H9 (cell line): ENCODE results near the gene ADI1. TPM values are rescaled to one million over a fixed set of nuclear protein-coding genes. Genes with fewer than 3 reads are reported as not detected.

Source experiments
- DNase-seq: peaks from one replicate; pipeline ENCODE4 v3.0.0-alpha.2; 2017
- H2AFZ ChIP-seq: one replicate; pipeline ENCODE4 v1.6.1; 2013; ENCODE audit warnings: mild to moderate bottlenecking, low read length, control low read depth, moderate library complexity
- H2AK5ac ChIP-seq: 2 replicates; pipeline ENCODE4 v1.6.1; 2013; ENCODE audit warnings: low read length, control low read depth, mixed read lengths; ENCODE audit not compliant: insufficient read length
- H2BK120ac ChIP-seq: one replicate; pipeline ENCODE4 v1.6.1; 2013; ENCODE audit warnings: low read depth, mild to moderate bottlenecking, low read length, control low read depth, inconsistent platforms; ENCODE audit not compliant: poor library complexity, severe bottlenecking
- H2BK12ac ChIP-seq: 2 replicates; pipeline ENCODE4 v1.6.1; 2013; ENCODE audit warnings: low read length, control low read depth, mixed read lengths, low read depth; ENCODE audit not compliant: insufficient read length
- H2BK15ac ChIP-seq: 2 replicates; pipeline ENCODE4 v1.6.1; 2013; ENCODE audit warnings: low read depth, low read length, control low read depth
- H2BK20ac ChIP-seq: one replicate; pipeline ENCODE4 v1.6.1; 2013; ENCODE audit warnings: low read depth, mild to moderate bottlenecking, low read length, control low read depth, inconsistent platforms; ENCODE audit not compliant: poor library complexity, severe bottlenecking
- H2BK5ac ChIP-seq: 2 replicates; pipeline ENCODE4 v1.6.1; 2013; ENCODE audit warnings: low read length, control low read depth, mixed read lengths; ENCODE audit not compliant: insufficient read length
- H3K14ac ChIP-seq: 2 replicates; pipeline ENCODE4 v1.6.1; 2013; ENCODE audit warnings: low read length, control low read depth; ENCODE audit not compliant: insufficient read depth
- H3K18ac ChIP-seq: 2 replicates; pipeline ENCODE4 v1.6.1; 2013; ENCODE audit warnings: low read depth, mild to moderate bottlenecking, mixed read lengths, low read length, control low read depth; ENCODE audit not compliant: insufficient read length
- H3K23ac ChIP-seq: 2 replicates; pipeline ENCODE4 v1.6.1; 2013; ENCODE audit warnings: low read length, control low read depth, mixed read lengths, low read depth; ENCODE audit not compliant: insufficient read length
- H3K23me2 ChIP-seq: 2 replicates; pipeline ENCODE4 v1.6.1; 2013; ENCODE audit warnings: low read depth, mild to moderate bottlenecking, mixed read lengths, low read length, control low read depth; ENCODE audit not compliant: insufficient read length, poor library complexity, severe bottlenecking
- H3K27ac ChIP-seq: 2 replicates; pipeline ENCODE4 v1.5.1; 2013; ENCODE audit warnings: low read length, control low read depth, mixed read lengths, low read depth; ENCODE audit not compliant: insufficient read length
- H3K27me3 ChIP-seq: 2 replicates; pipeline ENCODE4 v1.6.1; 2013; ENCODE audit warnings: low read length, control low read depth, inconsistent platforms; ENCODE audit not compliant: insufficient read depth
- H3K4ac ChIP-seq: 2 replicates; pipeline ENCODE4 v1.6.1; 2013; ENCODE audit warnings: low read depth, mild to moderate bottlenecking, control low read depth, inconsistent platforms, low read length, moderate library complexity
- H3K4me1 ChIP-seq: 2 replicates; pipeline ENCODE4 v1.6.1; 2013; ENCODE audit warnings: low read length, control low read depth, inconsistent platforms; ENCODE audit not compliant: insufficient read depth
- H3K4me2 ChIP-seq: 2 replicates; pipeline ENCODE4 v1.6.1; 2013; ENCODE audit warnings: low read length, control low read depth, mixed read lengths; ENCODE audit not compliant: insufficient read length, insufficient read depth
- H3K56ac ChIP-seq: 2 replicates; pipeline ENCODE4 v1.6.1; 2013; ENCODE audit warnings: low read depth, mild to moderate bottlenecking, mixed read lengths, low read length, control low read depth; ENCODE audit not compliant: insufficient read length
- H3K79me1 ChIP-seq: 2 replicates; pipeline ENCODE4 v1.6.1; 2013; ENCODE audit warnings: low read depth, mild to moderate bottlenecking, moderate library complexity, low read length, control low read depth, inconsistent platforms; ENCODE audit not compliant: insufficient read depth, poor library complexity, severe bottlenecking
- H3K79me2 ChIP-seq: 2 replicates; pipeline ENCODE4 v1.6.1; 2013; ENCODE audit warnings: low read length, control low read depth, inconsistent platforms; ENCODE audit not compliant: insufficient read depth
- H3K9ac ChIP-seq: 2 replicates; pipeline ENCODE4 v1.6.1; 2013; ENCODE audit warnings: low read length, control low read depth, mixed read lengths; ENCODE audit not compliant: insufficient read length; ENCODE audit errors: extremely low read depth
- H3K9me3 ChIP-seq: one replicate; pipeline ENCODE4 v1.6.1; 2013; ENCODE audit warnings: low read depth, low read length, inconsistent platforms; ENCODE audit not compliant: control insufficient read depth
- H3T11ph ChIP-seq: one replicate; pipeline ENCODE4 v1.6.1; 2013; ENCODE audit warnings: mild to moderate bottlenecking, low read length, control low read depth, inconsistent platforms
- H4K20me1 ChIP-seq: one replicate; pipeline ENCODE4 v1.6.1; 2013; ENCODE audit not compliant: control insufficient read depth, insufficient read length, insufficient read depth
- H4K5ac ChIP-seq: 2 replicates; pipeline ENCODE4 v1.6.1; 2013; ENCODE audit warnings: low read depth, mild to moderate bottlenecking, mixed read lengths, low read length, control low read depth; ENCODE audit not compliant: insufficient read length
- H4K8ac ChIP-seq: replicated peaks from 2 replicates; pipeline ENCODE4 v1.6.1; 2013; ENCODE audit warnings: low read length, control low read depth, mixed read lengths, low read depth; ENCODE audit not compliant: insufficient read length
- H4K91ac ChIP-seq: 2 replicates; pipeline ENCODE4 v1.6.1; 2013; ENCODE audit warnings: low read depth, mild to moderate bottlenecking, moderate library complexity, mixed read lengths, low read length, control low read depth; ENCODE audit not compliant: insufficient read length
- H3K27ac Mint-ChIP-seq, 3 experiments: 2 replicates in 2 of 3; 3 replicates in 1 of 3; pipeline ENCODE4 v1.8.0; 2020 to 2021; ENCODE audit warnings: mixed read lengths in 3 of 3, mild to moderate bottlenecking in 1 of 3, moderate library complexity in 1 of 3
- H3K27me3 Mint-ChIP-seq: 2 replicates; pipeline ENCODE4 v1.8.0; 2021; ENCODE audit warnings: low read depth, mild to moderate bottlenecking, moderate library complexity, mixed read lengths
- H3K36me3 Mint-ChIP-seq, 3 experiments: 2 replicates in 2 of 3; 3 replicates in 1 of 3; pipeline ENCODE4 v1.8.0; 2020 to 2021; ENCODE audit warnings: low read depth in 3 of 3, mixed read lengths in 3 of 3; ENCODE audit not compliant: insufficient read depth in 1 of 3
- H3K4me1 Mint-ChIP-seq, 2 experiments: 2 replicates each; pipeline ENCODE4 v1.8.0; 2020; ENCODE audit warnings: mixed read lengths in 2 of 2
- H3K4me3 Mint-ChIP-seq, 2 experiments: 2 replicates in 1 of 2; 3 replicates in 1 of 2; pipeline ENCODE4 v1.8.0; 2020 to 2021; ENCODE audit warnings: mild to moderate bottlenecking in 2 of 2, mixed read lengths in 2 of 2, moderate library complexity in 1 of 2
- H3K9me3 Mint-ChIP-seq, 2 experiments: 2 replicates in 1 of 2; 3 replicates in 1 of 2; pipeline ENCODE4 v1.8.0; 2020; ENCODE audit warnings: mild to moderate bottlenecking in 2 of 2, mixed read lengths in 2 of 2, moderate library complexity in 1 of 2
- CTCF ChIP-seq: fragments of 200-600 bp; sonication (generic); conservative IDR thresholded peaks from 3 replicates; pipeline ENCODE4 v1.8.0; 2021; ENCODE audit warnings: antibody characterized with exemption, mild to moderate bottlenecking
- WGBS: extraction: QIAGEN DNeasy Blood & Tissue Kit; methylation state at CpG from one replicate; pipeline ENCODE4 v1.1.7; 2013; ENCODE audit warnings: missing lambda C conversion rate, low lambda C conversion rate, mixed read lengths; ENCODE audit not compliant: insufficient read length; ENCODE audit errors: extremely low coverage; 5-methylcytosine and 5-hydroxymethylcytosine counted together
- total RNA-seq: library from RNA; stranded (reverse); gene quantifications from 2 replicates; pipeline ENCODE4 v1.2.1, GENCODE V29; 2021

Gene ADI1
- total RNA-seq, 1 experiment from 2014 or later: 23.4 TPM

- no peak overlapping the region for H3K27ac ChIP-seq
- H2AFZ ChIP-seq: no peak overlapping the region
- H4K8ac ChIP-seq: no peak overlapping the region
- no peaks in the 10 kb centered on the region for H3K23me2 ChIP-seq
- Mint-ChIP-seq H3K27me3 (no peaks in the 10 kb centered on the region), H3K27ac (no peak overlapping the region), H3K36me3 (peaks cover 6 to 31% (median 21%) of the 10 kb centered on the region in 3 experiments), H3K4me1 (peaks cover 0 to 2% of the 10 kb centered on the region in 2 experiments; a peak in 1 of 4 replicates), H3K9me3 (no peaks in the 10 kb centered on the region; a peak in 1 of 5 replicates), H3K4me3 (no peak overlapping the region)
- no peaks in the 10 kb centered on the region for H3K79me1 ChIP-seq
- H4K5ac ChIP-seq: no peak overlapping the region
- H3K9me3 ChIP-seq: no peaks in the 10 kb centered on the region
- H2BK12ac ChIP-seq: no peak overlapping the region
- H2BK15ac ChIP-seq: no peak overlapping the region
- H3K14ac ChIP-seq: no peak overlapping the region
- TF ChIP-seq CTCF: no peak
- H3K4me1 ChIP-seq: no peaks in the 10 kb centered on the region
- H3K4ac ChIP-seq: no peak overlapping the region
- H2BK120ac ChIP-seq: no peak overlapping the region
- H3K23ac ChIP-seq: no peak overlapping the region
- DNase-seq: no peak
- no peaks in the 10 kb centered on the region for H4K20me1 ChIP-seq
- no peak overlapping the region for H3K4me2 ChIP-seq
- no peak overlapping the region for H2BK20ac ChIP-seq
- no CpG with 5 or more reads among the region's 31 CpGs for WGBS
- H3K9ac ChIP-seq: no peak overlapping the region
- H2BK5ac ChIP-seq: no peak overlapping the region
- H2AK5ac ChIP-seq: no peak overlapping the region
- H3K18ac ChIP-seq: no peak overlapping the region
- no peaks in the 10 kb centered on the region for H3K79me2 ChIP-seq
- H3K56ac ChIP-seq: no peak overlapping the region
- H4K91ac ChIP-seq: no peak overlapping the region
- H3K27me3 ChIP-seq: no peaks in the 10 kb centered on the region
- H3T11ph ChIP-seq: no peak overlapping the region
Measured at GRCh38 chr2:3479430-3480320, 39.7 kb downstream of the ADI1 start.
